ENCODE data around the gene PPP1CA.

GRCh38 chr11:67406969-67407687 is 5.5 kb upstream of the PPP1CA start:
- TF ChIP-seq CTCF (conservative IDR thresholded peaks at IDR 0.05; ENCODE audit: low read depth, low read length) (no peak), EZH2 (IDR thresholded peaks at IDR 0.05; ENCODE audit: low read length, unreplicated experiment) (no peak), EZH2phosphoT487 (IDR thresholded peaks at IDR 0.05; ENCODE audit: borderline replicate concordance, low read length) (no peak)
